PC-3 (cell line): ENCODE results near the gene AIFM2. TPM values are rescaled to one million over a fixed set of nuclear protein-coding genes. Genes with fewer than 3 reads are reported as not detected.
A peak's percentile ranks its signal among the peaks of the same experiment; 100 is the strongest.

Experiments used
- ATAC-seq: fragments of 200-7000 bp; cut with Tn5 transposase; 2 replicates; pipeline ENCODE4 v1.9.1; 2020; ENCODE audit warnings: mild to moderate bottlenecking, moderate library complexity
- BruUV-seq: library from RNA; stranded (reverse); fragments of 400-500 nt; replicated peaks from 2 replicates; lab custom pipeline; 2021; lab: Mats Ljungman, UMichigan
- CTCF ChIA-PET: fragments of 300-600 bp; sonication (Branson Sonifier 250); formaldehyde crosslinking; loops from one replicate; lab custom pipeline; 2022; ENCODE audit warnings: antibody characterized with exemption; lab: Charles Lee
- POLR2A ChIA-PET: fragments of 300-600 bp; sonication (Branson Sonifier 250); formaldehyde crosslinking; loops from one replicate; lab custom pipeline; 2022; ENCODE audit warnings: antibody characterized with exemption; ENCODE audit not compliant: unreplicated experiment; lab: Charles Lee
- DNase-seq: peaks from one replicate; pipeline ENCODE4 v3.0.0-alpha.2; 2015
- H2AFZ ChIP-seq: fragments of 300-600 bp; sonication (generic); 2 replicates; pipeline ENCODE4 v1.6.0; 2016; ENCODE audit warnings: antibody characterized with exemption, low read length
- H3F3A ChIP-seq: fragments of 300-600 bp; sonication (generic); one replicate; pipeline ENCODE4 v1.6.0; 2017; ENCODE audit warnings: antibody characterized with exemption, low read length, control low read depth, mild to moderate bottlenecking; ENCODE audit not compliant: unreplicated experiment
- H3K27ac ChIP-seq: fragments of 300-600 bp; sonication (generic); 2 replicates; pipeline ENCODE4 v1.5.1; 2016; ENCODE audit warnings: mild to moderate bottlenecking, low read length
- H3K27me3 ChIP-seq: fragments of 300-600 bp; sonication (generic); 2 replicates; pipeline ENCODE4 v1.6.1; 2016; ENCODE audit warnings: low read length, mixed read lengths
- H3K36me3 ChIP-seq: fragments of 300-600 bp; sonication (generic); 2 replicates; pipeline ENCODE4 v1.6.1; 2016; ENCODE audit warnings: low read depth, mixed run types, low read length, mixed read lengths
- H3K4me1 ChIP-seq: fragments of 300-600 bp; sonication (generic); 2 replicates; pipeline ENCODE4 v1.5.1; 2016; ENCODE audit warnings: low read length; ENCODE audit not compliant: insufficient read depth
- H3K4me2 ChIP-seq: fragments of 300-600 bp; sonication (generic); 2 replicates; pipeline ENCODE4 v1.6.0; 2016; ENCODE audit warnings: low read length
- H3K4me3 ChIP-seq: fragments of 300-600 bp; sonication (generic); 2 replicates; pipeline ENCODE4 v1.5.1; 2016; ENCODE audit warnings: mild to moderate bottlenecking, low read length, mixed read lengths
- H3K79me2 ChIP-seq: fragments of 300-600 bp; sonication (generic); 2 replicates; pipeline ENCODE4 v1.6.1; 2017; ENCODE audit warnings: low read length, mixed read lengths
- H3K9ac ChIP-seq: fragments of 300-600 bp; sonication (generic); 2 replicates; pipeline ENCODE4 v1.6.0; 2016; ENCODE audit warnings: mild to moderate bottlenecking, low read length
- H3K9me2 ChIP-seq: fragments of 300-600 bp; sonication (generic); replicated peaks from 2 replicates; pipeline ENCODE4 v1.6.1; 2016; ENCODE audit warnings: mixed run types, low read length, mixed read lengths
- H3K9me3 ChIP-seq: fragments of 300-600 bp; sonication (generic); 2 replicates; pipeline ENCODE4 v1.6.1; 2016; ENCODE audit warnings: low read length, mixed read lengths
- H4K20me1 ChIP-seq: fragments of 300-600 bp; sonication (generic); 2 replicates; pipeline ENCODE4 v1.6.1; 2016; ENCODE audit warnings: low read length, mixed read lengths
- CTCF ChIP-seq: fragments of 300-600 bp; sonication (generic); conservative IDR thresholded peaks from 2 replicates; pipeline ENCODE4 v1.5.1; 2017; ENCODE audit warnings: antibody characterized with exemption, low read depth, mild to moderate bottlenecking, low read length
- EZH2 ChIP-seq: fragments of 300-600 bp; sonication (generic); IDR thresholded peaks from one replicate; pipeline ENCODE4 v1.6.1; 2017; ENCODE audit warnings: antibody characterized with exemption, mild to moderate bottlenecking, low read length; ENCODE audit not compliant: unreplicated experiment
- EZH2phosphoT487 ChIP-seq: fragments of 300-600 bp; sonication (generic); IDR thresholded peaks from 2 replicates; pipeline ENCODE4 v1.6.1; 2018; ENCODE audit warnings: mild to moderate bottlenecking, antibody characterized with exemption, low read length, borderline replicate concordance
- intact Hi-C: fragments of 100-400 bp; cut with micrococcal nuclease; formaldehyde crosslinking; loops from 2 replicates; pipeline ENCODE4 v1.9.0; 2023
- total RNA-seq: library from RNA; depleted of rRNA; stranded (reverse); fragments of >200 nt; gene quantifications from 2 replicates; pipeline ENCODE4 v1.2.3, GENCODE V29; 2014

AIFM2 gene
- total RNA-seq, 1 experiment from 2014 or later = 29.2 TPM

GRCh38 chr10:70130878-70131559 is 1.6 kb downstream of the AIFM2 start:
- CTCF ChIA-PET = interaction anchor here (0.7 kb wide), 2 partner anchors 12 to 23 kb away, joined by 3 read pairs; no protein-coding TSS in a partner anchor
- Histone ChIP-seq H3K4me3 (peak overlapping the region; percentile 70), H3K4me1 (peaks cover 31% of the 10 kb centered on the region), H3K4me2 (peak overlapping the region; percentile 86), H3K9me3 (no peaks in the 10 kb centered on the region), H3K27ac (peak overlapping the region; percentile 53), H3K27me3 (no peaks in the 10 kb centered on the region), H3K9ac (peak overlapping the region; percentile 76; the same call in 1 of the 2 replicates), H4K20me1 (no peaks in the 10 kb centered on the region), H3K79me2 (peaks cover 46% of the 10 kb centered on the region), H3K9me2 (no peaks in the 10 kb centered on the region), H2AFZ (peak overlapping the region; percentile 4), H3K36me3 (no peaks in the 10 kb centered on the region), H3F3A (no peaks in the 10 kb centered on the region)
- BruUV-seq = no TSS peak
- ATAC-seq (peak; percentile 16), DNase-seq (peak; percentile 87)
- TF ChIP-seq CTCF = no peak
- no peak for TF ChIP-seq EZH2phosphoT487
- intact Hi-C loops = no loop called here
- POLR2A ChIA-PET = no interaction called here

GRCh38 chr10:70126700-70127395 is 5.8 kb downstream of the AIFM2 start:
- no peaks in the 10 kb centered on the region for H4K20me1 ChIP-seq
- H2AFZ ChIP-seq = no peak overlapping the region
- no peaks in the 10 kb centered on the region for H3K9me2 ChIP-seq
- no peaks in the 10 kb centered on the region for H3F3A ChIP-seq
- H3K79me2 ChIP-seq = peaks cover 35% of the 10 kb centered on the region
- POLR2A ChIA-PET = no interaction called here
- intact Hi-C loops = no loop called here
- no peaks in the 10 kb centered on the region for H3K27me3 ChIP-seq
- TF ChIP-seq CTCF (no peak), EZH2 (no peak)
- H3K9me3 ChIP-seq = no peaks in the 10 kb centered on the region
- H3K4me1 ChIP-seq = peaks cover 18% of the 10 kb centered on the region
- H3K36me3 ChIP-seq = peaks cover 7% of the 10 kb centered on the region; the same call in 1 of the 2 replicates
- BruUV-seq = no TSS peak
- H3K9ac ChIP-seq = no peak overlapping the region
- H3K4me3 ChIP-seq = no peak overlapping the region
- CTCF ChIA-PET = no interaction called here
- DNase-seq (no peak), ATAC-seq (no peak)
- H3K27ac ChIP-seq = no peak overlapping the region
- no peak overlapping the region for H3K4me2 ChIP-seq
